ENCODE results near the gene TSTD2. TPM values are rescaled to one million over a fixed set of nuclear protein-coding genes. Genes with fewer than 3 reads are reported as not detected.

Gene TSTD2
- total and polyA plus RNA-seq, 12 donors = 13.2 to 27.3 (median 19.2) TPM

- WGBS, 4 donors = 88 to 100% (median 91%) methylated on average over 1 to 6 of the region's 6 CpGs
- H3K4me3 ChIP-seq = no peak overlapping the region
- DNase-seq = peak in 6 of 7 donors; percentile 79 to 89 (median 84)
- no peaks in the 10 kb centered on the region for H3K27me3 ChIP-seq
- H3K27ac ChIP-seq = peak overlapping the region in 3 of 5 donors; percentile 40 to 72 (median 51)
- H3K4me1 ChIP-seq (replicated peaks in 1 of 2) = peaks cover 17 to 25% of the 10 kb centered on the region in 2 donors
- TF ChIP-seq, protein P1, sequence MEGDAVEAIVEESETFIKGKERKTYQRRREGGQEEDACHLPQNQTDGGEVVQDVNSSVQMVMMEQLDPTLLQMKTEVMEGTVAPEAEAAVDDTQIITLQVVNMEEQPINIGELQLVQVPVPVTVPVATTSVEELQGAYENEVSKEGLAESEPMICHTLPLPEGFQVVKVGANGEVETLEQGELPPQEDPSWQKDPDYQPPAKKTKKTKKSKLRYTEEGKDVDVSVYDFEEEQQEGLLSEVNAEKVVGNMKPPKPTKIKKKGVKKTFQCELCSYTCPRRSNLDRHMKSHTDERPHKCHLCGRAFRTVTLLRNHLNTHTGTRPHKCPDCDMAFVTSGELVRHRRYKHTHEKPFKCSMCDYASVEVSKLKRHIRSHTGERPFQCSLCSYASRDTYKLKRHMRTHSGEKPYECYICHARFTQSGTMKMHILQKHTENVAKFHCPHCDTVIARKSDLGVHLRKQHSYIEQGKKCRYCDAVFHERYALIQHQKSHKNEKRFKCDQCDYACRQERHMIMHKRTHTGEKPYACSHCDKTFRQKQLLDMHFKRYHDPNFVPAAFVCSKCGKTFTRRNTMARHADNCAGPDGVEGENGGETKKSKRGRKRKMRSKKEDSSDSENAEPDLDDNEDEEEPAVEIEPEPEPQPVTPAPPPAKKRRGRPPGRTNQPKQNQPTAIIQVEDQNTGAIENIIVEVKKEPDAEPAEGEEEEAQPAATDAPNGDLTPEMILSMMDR (IDR thresholded peaks at IDR 0.05) = no peak
- TF ChIP-seq POLR2A (IDR thresholded peaks at IDR 0.05) = no peak
- H3K9me3 ChIP-seq (replicated peaks in 1 of 3) = no peaks in the 10 kb centered on the region
- peaks cover 0 to 49% of the 10 kb centered on the region in 2 donors for H3K36me3 ChIP-seq (replicated peaks in 1 of 2)
- intact Hi-C loops (cut with DNase I) = no loop called here
Measured at GRCh38 chr9:97570899-97571298, 62.3 kb downstream of the TSTD2 start.

GRCh38 chr9:97568461-97569275 is 64.5 kb downstream of the TSTD2 start:
- TF ChIP-seq POLR2A (IDR thresholded peaks at IDR 0.05) = no peak
- TF ChIP-seq, protein P1 (IDR thresholded peaks at IDR 0.05) = no peak
- intact Hi-C loops (cut with DNase I) = no loop called here
- H3K4me3 ChIP-seq = no peak overlapping the region
- WGBS, 4 donors = 89 to 96% (median 93%) methylated on average over 11 of the region's 11 CpGs
- no peaks in the 10 kb centered on the region for H3K27me3 ChIP-seq
- H3K36me3 ChIP-seq (replicated peaks in 1 of 2) = peaks cover 0 to 43% of the 10 kb centered on the region in 2 donors
- peak in 3 of 7 donors; percentile 9 to 45 (median 12) for DNase-seq
- no peaks in the 10 kb centered on the region for H3K9me3 ChIP-seq (replicated peaks in 1 of 3)
- peaks cover 31 to 41% of the 10 kb centered on the region in 2 donors for H3K4me1 ChIP-seq (replicated peaks in 1 of 2)
- peak overlapping the region in 1 of 5 donors; percentile 17 for H3K27ac ChIP-seq

DNA sequence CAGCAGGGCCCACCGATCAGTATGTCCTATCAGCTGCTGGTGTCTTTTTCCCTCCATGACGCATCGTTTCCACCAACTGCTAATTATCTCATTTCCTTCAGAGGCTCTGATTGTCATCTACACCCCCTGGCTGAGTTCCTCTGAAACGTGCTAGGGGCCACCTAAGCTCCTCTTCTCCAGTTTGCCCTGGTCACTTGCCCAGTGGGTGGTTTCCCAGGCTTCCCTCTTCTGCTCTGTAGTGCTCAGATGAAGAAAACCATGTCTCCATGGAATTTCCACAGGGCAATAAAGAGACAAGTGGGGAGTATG is 65.3 kb downstream of the TSTD2 start:
- no peaks in the 10 kb centered on the region for H3K9me3 ChIP-seq (replicated peaks in 1 of 3)
- WGBS, 4 donors = 77 to 90% (median 80%) methylated on average over 4 of the region's 4 CpGs
- peak overlapping the region in 1 of 5 donors; percentile 17 for H3K27ac ChIP-seq
- H3K4me3 ChIP-seq = no peak overlapping the region
- peaks cover 38 to 47% of the 10 kb centered on the region in 2 donors for H3K4me1 ChIP-seq (replicated peaks in 1 of 2)
- intact Hi-C loops (cut with DNase I) = no loop called here
- TF ChIP-seq, protein P1 (IDR thresholded peaks at IDR 0.05) = no peak
- TF ChIP-seq POLR2A (IDR thresholded peaks at IDR 0.05) = no peak
- H3K36me3 ChIP-seq (replicated peaks in 1 of 2) = peaks cover 0 to 43% of the 10 kb centered on the region in 2 donors
- peak in 1 of 7 donors; percentile 53 for DNase-seq
- H3K27me3 ChIP-seq = no peaks in the 10 kb centered on the region

DNA sequence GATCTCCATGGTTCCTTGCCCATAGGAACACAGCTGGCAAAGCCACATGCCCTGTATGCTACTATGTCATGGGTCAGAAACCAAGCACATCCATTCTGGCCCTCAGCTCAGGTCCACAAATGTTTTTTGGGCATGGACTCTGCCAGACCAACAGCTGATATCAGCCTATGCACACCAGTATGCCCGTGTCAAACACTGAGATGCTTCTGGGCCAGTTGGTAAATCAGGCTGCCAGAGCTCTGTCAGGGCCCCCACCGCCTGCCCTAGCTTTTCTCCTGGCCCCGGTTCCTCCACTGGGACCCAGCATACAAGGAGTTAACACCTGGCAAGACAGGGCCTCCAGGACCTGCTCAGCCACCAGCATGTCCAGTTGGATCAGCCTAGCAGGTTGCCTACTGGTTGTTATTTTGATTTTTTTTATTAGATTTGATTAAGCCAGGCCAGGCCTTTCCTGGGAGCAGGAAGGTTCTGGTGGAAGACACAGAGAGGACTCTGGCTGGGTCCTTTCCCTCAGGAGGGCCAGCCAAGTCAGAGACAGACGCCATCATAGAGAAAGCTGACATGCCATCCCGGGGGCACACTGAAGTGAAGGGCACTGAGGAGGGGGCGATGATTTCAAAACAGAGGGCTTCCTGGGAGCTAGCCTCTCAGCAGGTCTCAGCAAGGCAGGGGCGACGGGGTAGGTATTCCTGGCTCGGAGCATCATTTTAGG is 65.8 kb downstream of the TSTD2 start:
- Histone ChIP-seq H3K4me3 (no peak overlapping the region), H3K4me1 (replicated peaks in 1 of 2) (peaks cover 38 to 47% of the 10 kb centered on the region in 2 donors), H3K27me3 (no peaks in the 10 kb centered on the region), H3K9me3 (replicated peaks in 1 of 3) (no peaks in the 10 kb centered on the region), H3K36me3 (replicated peaks in 1 of 2) (peaks cover 0 to 43% of the 10 kb centered on the region in 2 donors), H3K27ac (peak overlapping the region in 1 of 5 donors; percentile 17)
- TF ChIP-seq POLR2A (IDR thresholded peaks at IDR 0.05) = no peak
- TF ChIP-seq, protein P1 (IDR thresholded peaks at IDR 0.05) = no peak
- peak in 3 of 7 donors; percentile 11 to 57 (median 19) for DNase-seq
- 72 to 96% (median 80%) methylated on average over 6 to 9 of the region's 9 CpGs for WGBS, 4 donors
- intact Hi-C loops (cut with DNase I) = no loop called here

Measured in adrenal gland (tissue), 12 donors.